Measurements from ENCODE around the gene NLRP9.
A peak's percentile ranks its signal among the peaks of the same experiment; 100 is the strongest.

NLRP9 gene

GRCh38 chr19:55675661-55676354 is 62.4 kb downstream of the NLRP9 start:
- no peak for TF ChIP-seq CTCF (IDR thresholded peaks at IDR 0.05; ENCODE audit: insufficient read depth, low read depth, low read length, missing control alignments)
- H3K4me3 ChIP-seq (ENCODE audit: low read length): peak overlapping the region; percentile 91
- no peak for DNase-seq (ENCODE audit: low read depth)

GRCh38 chr19:55674841-55675660 is 63.2 kb downstream of the NLRP9 start, which contains the start of gene EPN1:
EPN1 (plus strand) TSS chr19:55675226; CDS start chr19:55678628, 3,402 bp downstream.
- peak; percentile 98 for DNase-seq (ENCODE audit: low read depth)
- H3K4me3 ChIP-seq (ENCODE audit: low read length): peak within 1 kb of the TSS; percentile 91
- TF ChIP-seq CTCF (IDR thresholded peaks at IDR 0.05; ENCODE audit: insufficient read depth, low read depth, low read length, missing control alignments): no peak

- no peak for TF ChIP-seq CTCF (IDR thresholded peaks at IDR 0.05; ENCODE audit: insufficient read depth, low read depth, low read length, missing control alignments)
- DNase-seq (ENCODE audit: low read depth): no peak
- H3K4me3 ChIP-seq (ENCODE audit: low read length): peak overlapping the region; percentile 91
These were observed 63.8 kb downstream of the NLRP9 start for GRCh38 chr19:55674459-55674840.

GRCh38 chr19:55673889-55674288 is 64.3 kb downstream of the NLRP9 start:
- no peak for DNase-seq (ENCODE audit: low read depth)
- TF ChIP-seq CTCF (IDR thresholded peaks at IDR 0.05; ENCODE audit: insufficient read depth, low read depth, low read length, missing control alignments): no peak
- no peak overlapping the region for H3K4me3 ChIP-seq (ENCODE audit: low read length)

GRCh38 chr19:55673465-55673864 is 64.7 kb downstream of the NLRP9 start:
- no peak for TF ChIP-seq CTCF (IDR thresholded peaks at IDR 0.05; ENCODE audit: insufficient read depth, low read depth, low read length, missing control alignments)
- no peak for DNase-seq (ENCODE audit: low read depth)
- H3K4me3 ChIP-seq (ENCODE audit: low read length): no peak overlapping the region

- no peak for TF ChIP-seq CTCF (IDR thresholded peaks at IDR 0.05; ENCODE audit: insufficient read depth, low read depth, low read length, missing control alignments)
- H3K4me3 ChIP-seq (ENCODE audit: low read length): no peak overlapping the region
- DNase-seq (ENCODE audit: low read depth): no peak
These were observed 65.8 kb downstream of the NLRP9 start for GRCh38 chr19:55672418-55672817.
